Measurements from ENCODE around the gene OSBPL5. TPM values are rescaled to one million over a fixed set of nuclear protein-coding genes. Genes with fewer than 3 reads are reported as not detected.

Gene OSBPL5
- total and polyA plus RNA-seq, 9 of the 15 experiments (the other 6 are each of a cell fraction or from before 2014, with no cell fraction given) = 0.06 to 14.8 (median 3.2) TPM

GRCh38 chr11:3086671-3087150, 78.4 kb downstream of the OSBPL5 start:
- intact Hi-C loops (cut with micrococcal nuclease) (no loop called here), in situ Hi-C loops (cut with MboI) (no loop called here)
- WGBS (ENCODE audit: insufficient coverage, low coverage, missing lambda C conversion rate) = 9% methylated on average over 8 of the region's 9 CpGs
- FAIRE-seq = no peak
- no peaks in the 10 kb centered on the region for H3K36me3 ChIP-seq (ENCODE audit: control insufficient read depth, insufficient read depth, low read length)
- no peak overlapping the region for H3K27ac ChIP-seq (ENCODE audit: extremely low read depth, low read depth, low read length)
- no peak overlapping the region for H3K4me3 ChIP-seq
- H3K9ac ChIP-seq (ENCODE audit: insufficient read depth in 1 of 2, low read depth in 2 of 2, low read length in 2 of 2) = no peak overlapping the region; a peak in 1 of 4 replicates
- no peaks in the 10 kb centered on the region for H3K79me2 ChIP-seq (ENCODE audit: control insufficient read depth, insufficient read depth, low read length)
- ChIA-PET POLR2A (interaction anchor here (0.6 kb wide), 1 partner anchor 774 kb away, joined by 3 read pairs; no protein-coding TSS in a partner anchor), CTCF (ENCODE audit: low intra/inter-chr PET ratio) (no interaction called here)
- ATAC-seq = no peak
- H3K9me3 ChIP-seq (replicated peaks; ENCODE audit: control insufficient read depth, insufficient read depth, low read depth, low read length) = no peaks in the 10 kb centered on the region
- peaks cover 0 to 18% of the 10 kb centered on the region in 2 experiments; a peak in 2 of 5 replicates for H3K27me3 ChIP-seq (ENCODE audit: control insufficient read depth in 2 of 2, insufficient read depth in 2 of 2, low read length in 2 of 2)
- no peak for DNase-seq (ENCODE audit: extremely low read depth in 1 of 4, low spot score in 3 of 4)
- H2AFZ ChIP-seq (ENCODE audit: low read depth, low read length) = no peak overlapping the region
- H3K4me1 ChIP-seq (replicated peaks in 1 of 2; ENCODE audit: control insufficient read depth in 2 of 2, insufficient read depth in 2 of 2, low read length in 2 of 2) = peaks cover 0 to 32% of the 10 kb centered on the region in 2 experiments; a peak in 2 of 5 replicates
- no TSS peak for BruUV-seq (replicated peaks)
- H4K20me1 ChIP-seq (replicated peaks; ENCODE audit: control insufficient read depth, insufficient read depth, low read length) = peaks cover 6% of the 10 kb centered on the region; the same call in 1 of the 2 replicates
- no peak overlapping the region for H3K4me2 ChIP-seq (ENCODE audit: insufficient read depth, low read length)
- H3K9me1 ChIP-seq (ENCODE audit: control insufficient read depth, insufficient read depth, low read length) = no peaks in the 10 kb centered on the region
- TF ChIP-seq THAP7 (CRISPR knock-in tag; IDR thresholded peaks at IDR 0.05) (no peak), RFX1 (IDR thresholded peaks at IDR 0.05) (no peak), DEAF1 (CRISPR knock-in tag; IDR thresholded peaks at IDR 0.05) (no peak), ZSCAN29 (IDR thresholded peaks at IDR 0.05) (no peak), ZFP91 (CRISPR knock-in tag; IDR thresholded peaks at IDR 0.05) (no peak), ZNF398 (CRISPR knock-in tag; IDR thresholded peaks at IDR 0.05) (no peak), JUN (IDR thresholded peaks at IDR 0.05; ENCODE audit: borderline replicate concordance, low read depth, low read length) (no peak), JUN (CRISPR knock-in tag; IDR thresholded peaks at IDR 0.05; ENCODE audit: borderline replicate concordance) (no peak), HNRNPLL (IDR thresholded peaks at IDR 0.05; ENCODE audit: low read depth, low read length, poor library complexity, severe bottlenecking) (no peak), CBX8 (IDR thresholded peaks at IDR 0.05; ENCODE audit: borderline replicate concordance, extremely low read depth, low read depth, low read length, poor library complexity, severe bottlenecking) (no peak), ERF (CRISPR knock-in tag; IDR thresholded peaks at IDR 0.05) (no peak)
- TF ChIP-seq, protein P1, sequence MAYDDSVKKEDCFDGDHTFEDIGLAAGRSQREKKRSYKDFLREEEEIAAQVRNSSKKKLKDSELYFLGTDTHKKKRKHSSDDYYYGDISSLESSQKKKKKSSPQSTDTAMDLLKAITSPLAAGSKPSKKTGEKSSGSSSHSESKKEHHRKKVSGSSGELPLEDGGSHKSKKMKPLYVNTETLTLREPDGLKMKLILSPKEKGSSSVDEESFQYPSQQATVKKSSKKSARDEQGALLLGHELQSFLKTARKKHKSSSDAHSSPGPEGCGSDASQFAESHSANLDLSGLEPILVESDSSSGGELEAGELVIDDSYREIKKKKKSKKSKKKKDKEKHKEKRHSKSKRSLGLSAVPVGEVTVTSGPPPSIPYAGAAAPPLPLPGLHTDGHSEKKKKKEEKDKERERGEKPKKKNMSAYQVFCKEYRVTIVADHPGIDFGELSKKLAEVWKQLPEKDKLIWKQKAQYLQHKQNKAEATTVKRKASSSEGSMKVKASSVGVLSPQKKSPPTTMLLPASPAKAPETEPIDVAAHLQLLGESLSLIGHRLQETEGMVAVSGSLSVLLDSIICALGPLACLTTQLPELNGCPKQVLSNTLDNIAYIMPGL (CRISPR knock-in tag; IDR thresholded peaks at IDR 0.05) = no peak
